ENCODE measurements around the gene HOXB8. TPM values are rescaled to one million over a fixed set of nuclear protein-coding genes. Genes with fewer than 3 reads are reported as not detected.

Gene HOXB8
- total RNA-seq, 1 experiment from 2014 or later, result not detected

- Histone ChIP-seq H3K9me3 (ENCODE audit: low read length) (no peaks in the 10 kb centered on the region), H3K4me2 (ENCODE audit: low read length) (peak overlapping the region; percentile 97), H3K36me3 (ENCODE audit: low read depth, low read length) (no peaks in the 10 kb centered on the region), H3K9ac (ENCODE audit: low read length) (no peak overlapping the region), H3K4me1 (ENCODE audit: insufficient read depth, low read length) (peaks cover 22% of the 10 kb centered on the region), H4K20me1 (ENCODE audit: low read length) (no peaks in the 10 kb centered on the region), H3K27me3 (ENCODE audit: low read length) (no peaks in the 10 kb centered on the region), H3K4me3 (ENCODE audit: low read length) (peak overlapping the region; percentile 83), H3F3A (ENCODE audit: low read length, unreplicated experiment) (no peaks in the 10 kb centered on the region), H3K9me2 (replicated peaks; ENCODE audit: low read length) (no peaks in the 10 kb centered on the region), H3K79me2 (ENCODE audit: low read length) (0 out of 2 replicates have a peak, but pooled peaks cover 6% of the 10 kb centered on the region), H3K27ac (ENCODE audit: low read length) (no peak overlapping the region), H2AFZ (ENCODE audit: low read length) (no peak overlapping the region)
- ATAC-seq, result no peak
- POLR2A ChIA-PET (ENCODE audit: unreplicated experiment), result no interaction called here
- intact Hi-C loops (cut with micrococcal nuclease), result no loop called here
- BruUV-seq (replicated peaks), result TSS peak; percentile 27
- DNase-seq, result no peak
- CTCF ChIA-PET, result no interaction called here
- TF ChIP-seq EZH2 (IDR thresholded peaks at IDR 0.05; ENCODE audit: low read length, unreplicated experiment) (no peak), EZH2phosphoT487 (IDR thresholded peaks at IDR 0.05; ENCODE audit: borderline replicate concordance, low read length) (no peak), CTCF (conservative IDR thresholded peaks at IDR 0.05; ENCODE audit: low read depth, low read length) (no peak)
Measured at GRCh38 chr17:48584223-48584741, 30.8 kb downstream of the HOXB8 start.

GRCh38 chr17:48583708-48584222 lies 31.3 kb downstream of the HOXB8 start:
- H3K36me3 ChIP-seq (ENCODE audit: low read depth, low read length), result no peaks in the 10 kb centered on the region
- H3K9me2 ChIP-seq (replicated peaks; ENCODE audit: low read length), result no peaks in the 10 kb centered on the region
- no peak overlapping the region for H3K27ac ChIP-seq (ENCODE audit: low read length)
- H3K4me1 ChIP-seq (ENCODE audit: insufficient read depth, low read length), result peaks cover 22% of the 10 kb centered on the region
- ChIA-PET POLR2A (ENCODE audit: unreplicated experiment) (no interaction called here), CTCF (no interaction called here)
- no TSS peak for BruUV-seq (replicated peaks)
- H2AFZ ChIP-seq (ENCODE audit: low read length), result no peak overlapping the region
- H3K27me3 ChIP-seq (ENCODE audit: low read length), result no peaks in the 10 kb centered on the region
- H3K4me3 ChIP-seq (ENCODE audit: low read length), result no peak overlapping the region
- no peak overlapping the region for H3K9ac ChIP-seq (ENCODE audit: low read length)
- peak overlapping the region; percentile 97; the same call in 1 of the 2 replicates for H3K4me2 ChIP-seq (ENCODE audit: low read length)
- H3F3A ChIP-seq (ENCODE audit: low read length, unreplicated experiment), result no peaks in the 10 kb centered on the region
- 0 out of 2 replicates have a peak, but pooled peaks cover 6% of the 10 kb centered on the region for H3K79me2 ChIP-seq (ENCODE audit: low read length)
- ATAC-seq (no peak), DNase-seq (no peak)
- no peaks in the 10 kb centered on the region for H4K20me1 ChIP-seq (ENCODE audit: low read length)
- no peak for TF ChIP-seq EZH2 (IDR thresholded peaks at IDR 0.05; ENCODE audit: low read length, unreplicated experiment)
- TF ChIP-seq CTCF (conservative IDR thresholded peaks at IDR 0.05; ENCODE audit: low read depth, low read length), result no peak
- H3K9me3 ChIP-seq (ENCODE audit: low read length), result no peaks in the 10 kb centered on the region
- intact Hi-C loops (cut with micrococcal nuclease), result no loop called here

DNA sequence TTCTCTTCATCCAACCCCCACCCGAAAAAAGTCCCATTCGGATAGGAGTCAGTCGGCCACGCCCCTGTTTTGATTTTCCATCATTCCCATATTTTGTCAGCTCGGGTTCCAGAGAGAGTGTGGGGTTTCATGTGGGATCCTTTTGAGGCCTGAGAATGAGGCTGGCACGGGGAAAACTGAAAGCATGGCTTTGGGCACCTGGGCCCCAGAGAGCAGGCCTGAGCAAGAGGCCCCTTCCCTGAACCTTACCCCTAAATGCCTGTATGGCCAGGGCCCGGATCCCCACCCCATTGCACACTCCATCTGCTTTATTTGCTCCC lies 32.4 kb downstream of the HOXB8 start:
- no peaks in the 10 kb centered on the region for H3K9me2 ChIP-seq (replicated peaks; ENCODE audit: low read length)
- H2AFZ ChIP-seq (ENCODE audit: low read length), result no peak overlapping the region
- intact Hi-C loops (cut with micrococcal nuclease), result no loop called here
- no peak overlapping the region for H3K4me3 ChIP-seq (ENCODE audit: low read length)
- H3K4me1 ChIP-seq (ENCODE audit: insufficient read depth, low read length), result peaks cover 20% of the 10 kb centered on the region
- no peaks in the 10 kb centered on the region for H3K27me3 ChIP-seq (ENCODE audit: low read length)
- ChIA-PET POLR2A (ENCODE audit: unreplicated experiment) (no interaction called here), CTCF (interaction anchor here (0.6 kb wide), 1 partner anchor 85 kb away, joined by 3 read pairs; no protein-coding TSS in a partner anchor)
- BruUV-seq (replicated peaks), result no TSS peak
- no peaks in the 10 kb centered on the region for H3F3A ChIP-seq (ENCODE audit: low read length, unreplicated experiment)
- H3K9me3 ChIP-seq (ENCODE audit: low read length), result no peaks in the 10 kb centered on the region
- 0 out of 2 replicates have a peak, but pooled peaks cover 6% of the 10 kb centered on the region for H3K79me2 ChIP-seq (ENCODE audit: low read length)
- H3K36me3 ChIP-seq (ENCODE audit: low read depth, low read length), result no peaks in the 10 kb centered on the region
- H4K20me1 ChIP-seq (ENCODE audit: low read length), result no peaks in the 10 kb centered on the region
- TF ChIP-seq EZH2 (IDR thresholded peaks at IDR 0.05; ENCODE audit: low read length, unreplicated experiment) (no peak), EZH2phosphoT487 (IDR thresholded peaks at IDR 0.05; ENCODE audit: borderline replicate concordance, low read length) (no peak), CTCF (conservative IDR thresholded peaks at IDR 0.05; ENCODE audit: low read depth, low read length) (no peak)
- no peak overlapping the region for H3K4me2 ChIP-seq (ENCODE audit: low read length)
- H3K27ac ChIP-seq (ENCODE audit: low read length), result no peak overlapping the region
- ATAC-seq (no peak), DNase-seq (no peak)
- no peak overlapping the region for H3K9ac ChIP-seq (ENCODE audit: low read length)

Data from PC-3 (cell line).